HEK293T (cell line): ENCODE results near the gene ERFL.

Source experiments
- ARNT ChIP-seq: fragments of 450-650 bp; IDR thresholded peaks from 2 replicates; pipeline ENCODE4 v1.6.1; 2017; ENCODE audit warnings: mild to moderate bottlenecking
- BHLHE40 ChIP-seq: fragments of 450-650 bp; IDR thresholded peaks from 2 replicates; pipeline ENCODE4 v1.6.1; 2016; ENCODE audit warnings: mild to moderate bottlenecking, moderate library complexity, borderline replicate concordance
- CTBP1 ChIP-seq: fragments of 450-650 bp; IDR thresholded peaks from 2 replicates; pipeline ENCODE4 v1.6.1; 2016; ENCODE audit warnings: borderline replicate concordance
- FOXK2 ChIP-seq: fragments of 450-650 bp; IDR thresholded peaks from 2 replicates; pipeline ENCODE4 v1.6.1; 2016; ENCODE audit warnings: mild to moderate bottlenecking
- FOXM1 ChIP-seq: fragments of 450-650 bp; IDR thresholded peaks from 2 replicates; pipeline ENCODE4 v1.6.1; 2017; ENCODE audit warnings: mild to moderate bottlenecking, borderline replicate concordance
- LEF1 ChIP-seq: fragments of 450-650 bp; IDR thresholded peaks from 2 replicates; pipeline ENCODE4 v1.6.1; 2017; ENCODE audit warnings: mild to moderate bottlenecking, borderline replicate concordance
- PKNOX1 ChIP-seq: fragments of 450-650 bp; IDR thresholded peaks from 2 replicates; pipeline ENCODE4 v1.6.1; 2016
- SP1 ChIP-seq: fragments of 450-650 bp; IDR thresholded peaks from 2 replicates; pipeline ENCODE4 v1.6.1; 2017
- SUZ12 ChIP-seq: fragments of 450-650 bp; IDR thresholded peaks from 2 replicates; pipeline ENCODE4 v1.6.1; 2016; ENCODE audit warnings: mild to moderate bottlenecking
- ZNF384 ChIP-seq: fragments of 450-650 bp; IDR thresholded peaks from 2 replicates; pipeline ENCODE4 v1.6.1; 2016

DNA sequence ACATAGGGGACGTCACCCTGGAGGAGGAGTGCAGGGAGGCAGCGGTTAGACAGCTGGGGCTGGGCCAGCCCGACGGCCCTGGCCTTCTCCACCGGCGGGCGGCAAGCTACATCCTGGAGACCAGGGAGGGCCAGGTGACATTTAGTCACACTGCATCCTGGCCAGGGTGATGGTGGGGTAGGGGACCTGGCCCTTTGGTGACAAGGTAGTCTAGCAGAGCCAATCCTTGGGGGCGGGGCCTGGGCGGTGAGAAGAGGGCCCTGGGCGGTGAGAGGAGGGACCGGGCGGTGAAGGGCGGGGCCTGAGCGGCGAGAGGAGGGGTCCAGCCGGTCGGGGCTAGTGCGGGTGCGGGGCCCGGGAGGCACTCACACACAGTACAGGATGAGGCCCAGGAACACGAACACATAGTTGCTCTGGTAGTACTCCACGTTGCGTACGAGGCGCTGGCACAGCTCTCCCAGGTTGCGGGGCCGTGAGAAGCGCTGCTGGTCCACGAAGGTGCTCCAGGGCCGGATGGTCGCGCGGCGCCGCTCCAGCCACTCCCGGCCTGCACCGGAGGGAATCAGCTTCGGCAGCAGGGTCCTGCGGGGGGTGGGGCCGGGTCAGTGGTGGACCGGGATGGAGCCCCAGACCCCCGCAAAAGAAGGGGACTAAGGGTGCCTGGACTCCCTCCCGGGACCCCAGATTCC is 30.3 kb upstream of the ERFL start:
- TF ChIP-seq PKNOX1: no peak
- TF ChIP-seq BHLHE40: no peak
- no peak for TF ChIP-seq FOXM1
- TF ChIP-seq FOXK2: no peak
- no peak for TF ChIP-seq ARNT
- TF ChIP-seq LEF1: no peak
- TF ChIP-seq SP1: no peak
- no peak for TF ChIP-seq SUZ12
- TF ChIP-seq ZNF384: no peak
- no peak for TF ChIP-seq CTBP1
